ENCODE data around the gene CMYA5. TPM values are rescaled to one million over a fixed set of nuclear protein-coding genes. Genes with fewer than 3 reads are reported as not detected.

The CMYA5 gene
- total RNA-seq, 1 experiment from 2014 or later = 0.15 TPM

DNA sequence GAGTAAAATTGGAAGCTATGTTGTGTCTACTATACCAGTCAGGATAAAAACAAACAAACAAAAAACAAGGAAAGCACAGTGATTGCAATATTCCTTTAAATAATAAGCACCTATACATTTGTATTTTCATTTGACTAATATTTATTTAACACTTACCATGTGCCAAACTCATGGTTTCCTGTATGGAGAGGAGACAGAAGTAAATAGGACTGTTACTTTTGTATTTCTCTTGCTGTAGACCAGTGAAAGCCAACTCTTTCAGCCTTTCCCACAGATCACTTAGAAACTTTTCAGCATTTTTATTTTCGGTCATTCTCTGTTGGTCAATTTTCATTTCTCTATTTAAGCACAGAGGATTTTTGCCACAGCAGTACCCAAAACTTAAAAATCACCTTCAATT lies 4.5 kb downstream of the CMYA5 start:
- ChIA-PET POLR2A (ENCODE audit: unreplicated experiment) (no interaction called here), CTCF (no interaction called here)
- no peaks in the 10 kb centered on the region for H4K20me1 ChIP-seq (ENCODE audit: low read length)
- no peak overlapping the region for H3K4me2 ChIP-seq (ENCODE audit: low read length)
- ATAC-seq (no peak), DNase-seq (no peak)
- H3K79me2 ChIP-seq (ENCODE audit: low read length) = no peaks in the 10 kb centered on the region
- no peaks in the 10 kb centered on the region for H3K27me3 ChIP-seq (ENCODE audit: low read length)
- H3K9ac ChIP-seq (ENCODE audit: low read length) = no peak overlapping the region
- H3K9me2 ChIP-seq (replicated peaks; ENCODE audit: low read length) = no peaks in the 10 kb centered on the region
- H3K4me1 ChIP-seq (ENCODE audit: insufficient read depth, low read length) = no peaks in the 10 kb centered on the region
- intact Hi-C loops (cut with micrococcal nuclease) = loop anchor here (10.0 kb wide), 1 partner anchor 391 kb away; no protein-coding TSS in a partner anchor
- H3K9me3 ChIP-seq (ENCODE audit: low read length) = no peaks in the 10 kb centered on the region
- H3K36me3 ChIP-seq (ENCODE audit: low read depth, low read length) = no peaks in the 10 kb centered on the region
- no peak overlapping the region for H3K4me3 ChIP-seq (ENCODE audit: low read length)
- BruUV-seq (replicated peaks) = no TSS peak
- H3F3A ChIP-seq (ENCODE audit: low read length, unreplicated experiment) = no peaks in the 10 kb centered on the region
- H2AFZ ChIP-seq (ENCODE audit: low read length) = no peak overlapping the region
- TF ChIP-seq EZH2phosphoT487 (IDR thresholded peaks at IDR 0.05; ENCODE audit: borderline replicate concordance, low read length) (no peak), EZH2 (IDR thresholded peaks at IDR 0.05; ENCODE audit: low read length, unreplicated experiment) (no peak)
- TF ChIP-seq, protein P1, sequence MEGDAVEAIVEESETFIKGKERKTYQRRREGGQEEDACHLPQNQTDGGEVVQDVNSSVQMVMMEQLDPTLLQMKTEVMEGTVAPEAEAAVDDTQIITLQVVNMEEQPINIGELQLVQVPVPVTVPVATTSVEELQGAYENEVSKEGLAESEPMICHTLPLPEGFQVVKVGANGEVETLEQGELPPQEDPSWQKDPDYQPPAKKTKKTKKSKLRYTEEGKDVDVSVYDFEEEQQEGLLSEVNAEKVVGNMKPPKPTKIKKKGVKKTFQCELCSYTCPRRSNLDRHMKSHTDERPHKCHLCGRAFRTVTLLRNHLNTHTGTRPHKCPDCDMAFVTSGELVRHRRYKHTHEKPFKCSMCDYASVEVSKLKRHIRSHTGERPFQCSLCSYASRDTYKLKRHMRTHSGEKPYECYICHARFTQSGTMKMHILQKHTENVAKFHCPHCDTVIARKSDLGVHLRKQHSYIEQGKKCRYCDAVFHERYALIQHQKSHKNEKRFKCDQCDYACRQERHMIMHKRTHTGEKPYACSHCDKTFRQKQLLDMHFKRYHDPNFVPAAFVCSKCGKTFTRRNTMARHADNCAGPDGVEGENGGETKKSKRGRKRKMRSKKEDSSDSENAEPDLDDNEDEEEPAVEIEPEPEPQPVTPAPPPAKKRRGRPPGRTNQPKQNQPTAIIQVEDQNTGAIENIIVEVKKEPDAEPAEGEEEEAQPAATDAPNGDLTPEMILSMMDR (conservative IDR thresholded peaks at IDR 0.05; ENCODE audit: low read depth, low read length) = no peak
- no peak overlapping the region for H3K27ac ChIP-seq (ENCODE audit: low read length)

DNA sequence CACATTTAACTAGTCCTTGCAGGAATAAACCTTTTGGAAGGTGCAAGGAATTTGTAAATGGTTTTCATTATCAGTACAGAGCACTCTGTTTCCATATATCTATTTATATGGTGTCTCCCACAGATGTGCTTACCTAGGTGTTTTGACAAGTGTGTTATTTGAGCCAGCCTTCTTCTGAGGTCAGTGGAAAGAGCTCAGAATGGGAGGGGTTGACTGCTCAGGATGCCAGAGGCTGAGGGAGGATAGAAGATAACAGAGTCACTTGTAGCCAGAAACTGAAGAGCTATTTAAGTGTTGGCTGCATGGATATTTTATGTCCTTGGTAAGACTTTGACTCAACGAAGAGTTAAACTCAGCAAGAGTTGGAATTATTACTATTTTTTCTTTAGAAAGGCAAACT lies 5.0 kb downstream of the CMYA5 start:
- Histone ChIP-seq H3K9me3 (ENCODE audit: low read length) (no peaks in the 10 kb centered on the region), H3K9me2 (replicated peaks; ENCODE audit: low read length) (no peaks in the 10 kb centered on the region), H3K79me2 (ENCODE audit: low read length) (no peaks in the 10 kb centered on the region), H3K4me3 (ENCODE audit: low read length) (no peak overlapping the region), H4K20me1 (ENCODE audit: low read length) (no peaks in the 10 kb centered on the region), H2AFZ (ENCODE audit: low read length) (no peak overlapping the region), H3K36me3 (ENCODE audit: low read depth, low read length) (no peaks in the 10 kb centered on the region), H3K4me1 (ENCODE audit: insufficient read depth, low read length) (no peaks in the 10 kb centered on the region), H3K27me3 (ENCODE audit: low read length) (no peaks in the 10 kb centered on the region), H3K27ac (ENCODE audit: low read length) (no peak overlapping the region), H3K9ac (ENCODE audit: low read length) (no peak overlapping the region), H3F3A (ENCODE audit: low read length, unreplicated experiment) (no peaks in the 10 kb centered on the region), H3K4me2 (ENCODE audit: low read length) (no peak overlapping the region)
- CTCF ChIA-PET = interaction anchor here (0.6 kb wide), 1 partner anchor 256 kb away, joined by 3 read pairs; no protein-coding TSS in a partner anchor
- no peak for ATAC-seq
- no TSS peak for BruUV-seq (replicated peaks)
- POLR2A ChIA-PET (ENCODE audit: unreplicated experiment) = no interaction called here
- intact Hi-C loops (cut with micrococcal nuclease) = loop anchor here (10.0 kb wide), 1 partner anchor 390 kb away; no protein-coding TSS in a partner anchor
- DNase-seq = no peak
- TF ChIP-seq EZH2phosphoT487 (IDR thresholded peaks at IDR 0.05; ENCODE audit: borderline replicate concordance, low read length) (no peak), EZH2 (IDR thresholded peaks at IDR 0.05; ENCODE audit: low read length, unreplicated experiment) (no peak)
- TF ChIP-seq, protein P1 (conservative IDR thresholded peaks at IDR 0.05; ENCODE audit: low read depth, low read length) = no peak

DNA sequence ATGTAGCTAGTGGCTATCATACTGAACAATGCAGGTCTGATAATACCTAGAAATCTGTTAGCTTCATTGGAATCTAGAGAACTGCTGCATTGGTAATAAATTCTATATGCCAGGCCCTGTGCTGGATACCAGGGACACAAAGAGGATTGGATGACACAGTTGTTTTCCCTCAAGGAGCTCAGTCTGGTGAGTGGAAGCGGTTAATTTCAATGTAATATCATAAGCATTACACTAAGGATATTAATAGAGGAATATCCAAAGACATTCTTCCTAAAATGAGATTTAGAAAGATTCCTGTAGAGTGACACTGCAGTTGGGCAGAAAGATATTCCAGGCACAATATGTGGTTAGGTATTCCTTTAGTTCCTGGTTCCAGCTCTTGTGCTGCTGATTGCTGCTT lies 5.9 kb downstream of the CMYA5 start:
- H3K27me3 ChIP-seq (ENCODE audit: low read length) = no peaks in the 10 kb centered on the region
- H3K36me3 ChIP-seq (ENCODE audit: low read depth, low read length) = no peaks in the 10 kb centered on the region
- no peak overlapping the region for H3K4me3 ChIP-seq (ENCODE audit: low read length)
- no peaks in the 10 kb centered on the region for H3K9me3 ChIP-seq (ENCODE audit: low read length)
- intact Hi-C loops (cut with micrococcal nuclease) = loop anchor here (10.0 kb wide), 1 partner anchor 389 kb away; no protein-coding TSS in a partner anchor
- ATAC-seq = no peak
- H3K79me2 ChIP-seq (ENCODE audit: low read length) = no peaks in the 10 kb centered on the region
- no peak overlapping the region for H3K9ac ChIP-seq (ENCODE audit: low read length)
- H3K27ac ChIP-seq (ENCODE audit: low read length) = no peak overlapping the region
- no peaks in the 10 kb centered on the region for H3F3A ChIP-seq (ENCODE audit: low read length, unreplicated experiment)
- no peak for DNase-seq
- BruUV-seq (replicated peaks) = no TSS peak
- TF ChIP-seq EZH2phosphoT487 (IDR thresholded peaks at IDR 0.05; ENCODE audit: borderline replicate concordance, low read length) (no peak), EZH2 (IDR thresholded peaks at IDR 0.05; ENCODE audit: low read length, unreplicated experiment) (no peak)
- TF ChIP-seq, protein P1 (conservative IDR thresholded peaks at IDR 0.05; ENCODE audit: low read depth, low read length) = no peak
- H2AFZ ChIP-seq (ENCODE audit: low read length) = no peak overlapping the region
- ChIA-PET CTCF (no interaction called here), POLR2A (ENCODE audit: unreplicated experiment) (no interaction called here)
- no peaks in the 10 kb centered on the region for H3K9me2 ChIP-seq (replicated peaks; ENCODE audit: low read length)
- H3K4me2 ChIP-seq (ENCODE audit: low read length) = no peak overlapping the region
- no peaks in the 10 kb centered on the region for H3K4me1 ChIP-seq (ENCODE audit: insufficient read depth, low read length)
- no peaks in the 10 kb centered on the region for H4K20me1 ChIP-seq (ENCODE audit: low read length)
